Breast epithelium (tissue), 3 donors: Measurements from ENCODE around the gene ESM1.

Source experiments
- CTCF ChIP-seq, 3 donors: fragments of 450-650 bp; IDR thresholded peaks; one replicate each; pipeline ENCODE4 v1.5.1; 2016 to 2017; ENCODE audit warnings: antibody characterized with exemption in 3 of 3, mild to moderate bottlenecking in 3 of 3, moderate library complexity in 3 of 3
- POLR2A ChIP-seq: fragments of 450-650 bp; IDR thresholded peaks from one replicate; pipeline ENCODE4 v1.6.1; 2016; ENCODE audit warnings: antibody characterized with exemption, mild to moderate bottlenecking, moderate library complexity
- POLR2AphosphoS5 ChIP-seq, 3 donors: sonication (generic); formaldehyde crosslinking; IDR thresholded peaks; one replicate each; pipeline ENCODE4 v1.6.1; 2017; ENCODE audit warnings: antibody characterized with exemption in 3 of 3

GRCh38 chr5:54964405-54964804 lies 21.0 kb downstream of the ESM1 start:
- TF ChIP-seq POLR2A: no peak
- no peak for TF ChIP-seq CTCF (IDR thresholded peaks at IDR 0.05)
- no peak for TF ChIP-seq POLR2AphosphoS5 (IDR thresholded peaks at IDR 0.05)
